Measurements from ENCODE around the gene RFPL2.
"Not testable (repeated sequence)": the region's sequence is repeated elsewhere in the genome, so short reads cannot be mapped to it uniquely, and the experiment has no call there.

DNA sequence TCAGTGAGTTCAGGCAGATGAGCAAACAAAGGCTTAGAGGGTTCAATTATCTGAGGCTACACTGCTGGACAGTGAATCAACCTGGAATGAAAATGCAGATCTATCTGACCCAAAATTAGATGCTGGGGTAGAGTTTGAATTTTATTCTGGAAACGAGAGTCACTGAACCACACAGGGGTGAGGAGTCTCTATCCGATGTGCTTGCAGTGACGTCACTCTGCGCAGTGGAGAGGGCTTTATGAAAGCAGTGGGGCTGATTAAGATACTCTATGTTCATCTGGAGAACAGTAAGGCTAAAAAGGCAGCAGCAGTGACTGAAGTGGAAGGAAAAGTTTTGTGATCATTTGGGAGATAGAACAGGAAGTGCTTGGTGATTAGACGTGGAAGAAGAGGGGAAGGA lies 44.5 kb downstream of the RFPL2 start:
- not testable (repeated sequence) for TF ChIP-seq JUN (IDR thresholded peaks at IDR 0.05; ENCODE audit: borderline replicate concordance, insufficient read depth, insufficient read length, low read depth); MYC (IDR thresholded peaks at IDR 0.05; ENCODE audit: low read depth, low read length); POLR2A (IDR thresholded peaks at IDR 0.05; ENCODE audit: low read depth, low read length); MAX (IDR thresholded peaks at IDR 0.05; ENCODE audit: insufficient read depth, insufficient read length)
